HEK293 (cell line): ENCODE results near the gene EIF4E2.

Experiments
- CTCF ChIA-PET: fragments of 350-600 bp; formaldehyde crosslinking; extraction: SDS; loops from one replicate; lab custom pipeline; 2021; ENCODE audit warnings: antibody characterized with exemption; lab: Yijun Ruan, JAX
- POLR2A ChIA-PET: fragments of 300-600 bp; formaldehyde crosslinking; extraction: SDS; loops from one replicate; lab custom pipeline; 2020; ENCODE audit warnings: antibody characterized with exemption, inconsistent platforms; lab: Yijun Ruan, JAX
- H3K27ac ChIP-seq: fragments of 200-500 bp; sonication (Bioruptor generic); 2 replicates; pipeline ENCODE4 v1.5.1; 2014; ENCODE audit warnings: low read depth, low read length, control low read depth, inconsistent platforms; ENCODE audit errors: extremely low read depth
- H3K36me3 ChIP-seq, 2 experiments: fragments of 200-500 bp in 1 of 2; sonication (Bioruptor generic) in 1 of 2; 1 replicate in 1 of 2; 2 replicates in 1 of 2; pipeline ENCODE4 v1.5.1; 2014 to 2017; ENCODE audit warnings: inconsistent platforms in 2 of 2, low read length in 2 of 2; ENCODE audit not compliant: control insufficient read depth in 2 of 2, insufficient read depth in 1 of 2
- H3K4me1 ChIP-seq: fragments of 200-500 bp; sonication (Bioruptor generic); 2 replicates; pipeline ENCODE4 v1.5.1; 2014; ENCODE audit warnings: mild to moderate bottlenecking, low read length, inconsistent platforms; ENCODE audit not compliant: control insufficient read depth, insufficient read depth
- H3K4me3 ChIP-seq: 2 replicates; pipeline ENCODE4 v1.5.1; 2011; ENCODE audit warnings: low read depth, mild to moderate bottlenecking, control low read depth, low read length, moderate library complexity
- H3K9me3 ChIP-seq: fragments of 200-500 bp; sonication (Bioruptor generic); 2 replicates; pipeline ENCODE4 v1.5.1; 2014; ENCODE audit warnings: low read depth, low read length, inconsistent platforms; ENCODE audit not compliant: control insufficient read depth, insufficient read depth
- FEZF1 ChIP-seq: fragments of 450-650 bp; formaldehyde crosslinking; IDR thresholded peaks from 2 replicates; pipeline ENCODE4 v1.5.1; 2016; ENCODE audit warnings: missing biosample characterization, missing genetic modification characterization
- HOXC10 ChIP-seq: sonication (generic); formaldehyde crosslinking; IDR thresholded peaks from 2 replicates; pipeline ENCODE4 v1.8.1; 2023; ENCODE audit warnings: mild to moderate bottlenecking, missing genetic modification reagents
- IKZF3 ChIP-seq: fragments of 450-650 bp; IDR thresholded peaks from 2 replicates; pipeline ENCODE4 v1.5.0; 2018; ENCODE audit warnings: missing biosample characterization, mild to moderate bottlenecking, missing genetic modification characterization, moderate library complexity
- KLF10 ChIP-seq: fragments of 450-650 bp; IDR thresholded peaks from 2 replicates; pipeline ENCODE4 v1.5.1; 2018; ENCODE audit warnings: missing biosample characterization, mild to moderate bottlenecking, missing genetic modification characterization
- KLF16 ChIP-seq: fragments of 450-650 bp; formaldehyde crosslinking; IDR thresholded peaks from 2 replicates; pipeline ENCODE4 v1.5.1; 2017; ENCODE audit warnings: missing biosample characterization, missing genetic modification characterization
- MEIS1 ChIP-seq: sonication (generic); formaldehyde crosslinking; IDR thresholded peaks from 2 replicates; pipeline ENCODE4 v1.8.1; 2022; ENCODE audit warnings: missing genetic modification reagents, mild to moderate bottlenecking, borderline replicate concordance
- SETDB1 ChIP-seq: IDR thresholded peaks from one replicate; pipeline ENCODE4 v1.6.1; 2017; ENCODE audit warnings: mild to moderate bottlenecking, low read length, moderate library complexity, mixed read lengths; ENCODE audit not compliant: insufficient read length
- SP2 ChIP-seq: fragments of 450-650 bp; formaldehyde crosslinking; IDR thresholded peaks from 2 replicates; pipeline ENCODE4 v1.5.1; 2016; ENCODE audit warnings: missing biosample characterization, missing genetic modification characterization
- TCF7L2 ChIP-seq: IDR thresholded peaks from 2 replicates; pipeline ENCODE4 v1.6.1; 2011; ENCODE audit warnings: low read depth, mild to moderate bottlenecking, inconsistent platforms, low read length, moderate library complexity, borderline replicate concordance
- ZFP3 ChIP-seq: fragments of 450-650 bp; formaldehyde crosslinking; IDR thresholded peaks from 2 replicates; pipeline ENCODE4 v1.5.1; 2016; ENCODE audit warnings: low read depth, missing biosample characterization, missing genetic modification characterization
- ZNF138 ChIP-seq: fragments of 450-650 bp; formaldehyde crosslinking; IDR thresholded peaks from 2 replicates; pipeline ENCODE4 v1.5.1; 2016; ENCODE audit warnings: missing biosample characterization, missing genetic modification characterization, borderline replicate concordance
- ZNF169 ChIP-seq: fragments of 450-650 bp; formaldehyde crosslinking; IDR thresholded peaks from 2 replicates; pipeline ENCODE4 v1.5.1; 2016; ENCODE audit warnings: missing biosample characterization, missing genetic modification characterization
- ZNF19 ChIP-seq: fragments of 450-650 bp; formaldehyde crosslinking; IDR thresholded peaks from 2 replicates; pipeline ENCODE4; 2016; ENCODE audit warnings: missing biosample characterization, missing genetic modification characterization, low read depth
- ZNF221 ChIP-seq: fragments of 450-650 bp; formaldehyde crosslinking; IDR thresholded peaks from 2 replicates; pipeline ENCODE4 v1.5.1; 2017; ENCODE audit warnings: missing biosample characterization, missing genetic modification characterization, borderline replicate concordance
- ZNF37A ChIP-seq: fragments of 450-650 bp; IDR thresholded peaks from 2 replicates; pipeline ENCODE4 v1.5.1; 2018; ENCODE audit warnings: missing biosample characterization, missing genetic modification characterization
- ZNF555 ChIP-seq: fragments of 450-650 bp; formaldehyde crosslinking; conservative IDR thresholded peaks from 2 replicates; pipeline ENCODE4 v1.5.1; 2017; ENCODE audit warnings: missing biosample characterization, mild to moderate bottlenecking, missing genetic modification characterization, inconsistent platforms
- ZNF561 ChIP-seq: fragments of 450-650 bp; IDR thresholded peaks from 2 replicates; pipeline ENCODE4 v1.5.1; 2018; ENCODE audit warnings: missing biosample characterization, missing genetic modification characterization, borderline replicate concordance
- ZNF791 ChIP-seq: fragments of 450-650 bp; formaldehyde crosslinking; IDR thresholded peaks from 2 replicates; pipeline ENCODE4 v1.5.1; 2016; ENCODE audit warnings: missing biosample characterization, missing genetic modification characterization
- ZSCAN16 ChIP-seq: fragments of 450-650 bp; formaldehyde crosslinking; IDR thresholded peaks from 2 replicates; pipeline ENCODE4 v1.5.1; 2016; ENCODE audit warnings: missing biosample characterization, missing genetic modification characterization
- ZSCAN23 ChIP-seq: fragments of 450-650 bp; formaldehyde crosslinking; IDR thresholded peaks from 2 replicates; pipeline ENCODE4 v1.5.1; 2016; ENCODE audit warnings: missing biosample characterization, missing genetic modification characterization
- TF ChIP-seq, protein P1 (sequence below): fragments of 450-650 bp; formaldehyde crosslinking; IDR thresholded peaks from 2 replicates; pipeline ENCODE4 v1.5.1; 2016; ENCODE audit warnings: missing biosample characterization, missing genetic modification characterization
- TF ChIP-seq, protein P2 (sequence below): fragments of 450-650 bp; formaldehyde crosslinking; IDR thresholded peaks from 2 replicates; pipeline ENCODE4 v1.5.0; 2017; ENCODE audit warnings: missing biosample characterization, missing genetic modification characterization, borderline replicate concordance
- TF ChIP-seq, protein P3 (sequence below): fragments of 450-650 bp; formaldehyde crosslinking; IDR thresholded peaks from 2 replicates; pipeline ENCODE4 v1.5.1; 2016; ENCODE audit warnings: missing biosample characterization, missing genetic modification characterization, low read depth
- TF ChIP-seq, protein P4 (sequence below): fragments of 450-650 bp; formaldehyde crosslinking; IDR thresholded peaks from 2 replicates; pipeline ENCODE4 v1.5.1; 2016; ENCODE audit warnings: missing biosample characterization, missing genetic modification characterization, low read depth

Gene EIF4E2

DNA sequence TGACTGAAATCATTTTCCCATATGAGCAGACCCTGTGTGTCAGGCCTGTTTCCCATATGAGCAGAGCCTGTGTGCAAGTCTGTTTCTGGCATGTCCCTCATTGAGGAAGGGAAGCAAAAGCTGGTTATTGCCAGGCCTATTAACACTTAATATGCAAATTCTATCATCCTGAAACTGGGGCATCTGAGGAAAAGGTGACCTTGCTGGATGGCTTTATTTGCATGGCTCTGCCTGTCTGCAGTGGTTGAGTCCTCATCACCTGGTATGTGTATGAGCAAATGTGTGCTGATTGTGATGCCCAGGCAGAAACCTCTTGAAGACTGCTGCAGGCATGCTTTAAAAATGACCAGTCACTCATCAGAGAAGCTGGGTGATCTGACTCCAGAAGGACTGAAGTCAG is 31.2 kb downstream of the EIF4E2 start (continued):
- TF ChIP-seq ZNF19 (tag by site-specific recombination) (no peak), ZNF138 (tag by site-specific recombination) (no peak)

DNA sequence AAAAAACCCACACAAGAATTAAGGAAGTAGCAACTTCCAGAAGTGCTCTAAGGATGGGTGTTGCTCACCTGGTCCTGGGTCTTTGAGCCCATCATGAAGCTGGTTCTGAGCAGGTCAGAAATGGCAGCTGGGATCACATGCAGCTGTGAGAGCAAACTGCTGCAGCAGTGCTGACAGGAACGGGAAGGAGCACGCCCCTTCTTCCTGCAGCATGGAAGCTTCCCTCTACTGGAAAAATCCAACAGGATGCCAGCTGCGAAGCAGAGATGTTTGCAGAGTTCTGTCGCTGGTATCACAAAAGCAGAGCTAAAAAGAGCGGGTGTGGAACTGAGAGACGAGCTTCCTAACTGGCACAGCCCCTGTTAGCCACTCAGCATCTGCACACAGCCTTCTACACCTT is 33.7 kb downstream of the EIF4E2 start:
- no peaks in the 10 kb centered on the region for H3K4me1 ChIP-seq
- H3K9me3 ChIP-seq, result no peaks in the 10 kb centered on the region
- H3K36me3 ChIP-seq, result peaks cover 5 to 37% of the 10 kb centered on the region in 2 experiments; a peak in 2 of 3 replicates
- CTCF ChIA-PET, result no interaction called here
- POLR2A ChIA-PET, result no interaction called here
- TF ChIP-seq ZNF561 (tag by site-specific recombination), result no peak
- TF ChIP-seq, protein P1, sequence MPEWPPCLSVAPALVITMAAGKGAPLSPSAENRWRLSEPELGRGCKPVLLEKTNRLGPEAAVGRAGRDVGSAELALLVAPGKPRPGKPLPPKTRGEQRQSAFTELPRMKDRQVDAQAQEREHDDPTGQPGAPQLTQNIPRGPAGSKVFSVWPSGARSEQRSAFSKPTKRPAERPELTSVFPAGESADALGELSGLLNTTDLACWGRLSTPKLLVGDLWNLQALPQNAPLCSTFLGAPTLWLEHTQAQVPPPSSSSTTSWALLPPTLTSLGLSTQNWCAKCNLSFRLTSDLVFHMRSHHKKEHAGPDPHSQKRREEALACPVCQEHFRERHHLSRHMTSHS, result no peak
- no peak for TF ChIP-seq ZNF555 (tag by site-specific recombination)
- TF ChIP-seq ZSCAN23 (tag by site-specific recombination), result no peak
- TF ChIP-seq ZNF791 (tag by site-specific recombination), result no peak
- TF ChIP-seq SETDB1, result no peak
- no peak for TF ChIP-seq ZFP3 (tag by site-specific recombination)
- no peak for TF ChIP-seq TCF7L2
- TF ChIP-seq IKZF3 (tag by site-specific recombination), result no peak
- TF ChIP-seq, protein P2, sequence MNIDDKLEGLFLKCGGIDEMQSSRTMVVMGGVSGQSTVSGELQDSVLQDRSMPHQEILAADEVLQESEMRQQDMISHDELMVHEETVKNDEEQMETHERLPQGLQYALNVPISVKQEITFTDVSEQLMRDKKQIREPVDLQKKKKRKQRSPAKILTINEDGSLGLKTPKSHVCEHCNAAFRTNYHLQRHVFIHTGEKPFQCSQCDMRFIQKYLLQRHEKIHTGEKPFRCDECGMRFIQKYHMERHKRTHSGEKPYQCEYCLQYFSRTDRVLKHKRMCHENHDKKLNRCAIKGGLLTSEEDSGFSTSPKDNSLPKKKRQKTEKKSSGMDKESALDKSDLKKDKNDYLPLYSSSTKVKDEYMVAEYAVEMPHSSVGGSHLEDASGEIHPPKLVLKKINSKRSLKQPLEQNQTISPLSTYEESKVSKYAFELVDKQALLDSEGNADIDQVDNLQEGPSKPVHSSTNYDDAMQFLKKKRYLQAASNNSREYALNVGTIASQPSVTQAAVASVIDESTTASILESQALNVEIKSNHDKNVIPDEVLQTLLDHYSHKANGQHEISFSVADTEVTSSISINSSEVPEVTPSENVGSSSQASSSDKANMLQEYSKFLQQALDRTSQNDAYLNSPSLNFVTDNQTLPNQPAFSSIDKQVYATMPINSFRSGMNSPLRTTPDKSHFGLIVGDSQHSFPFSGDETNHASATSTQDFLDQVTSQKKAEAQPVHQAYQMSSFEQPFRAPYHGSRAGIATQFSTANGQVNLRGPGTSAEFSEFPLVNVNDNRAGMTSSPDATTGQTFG (tag by site-specific recombination), result no peak
- TF ChIP-seq ZNF169 (tag by site-specific recombination), result no peak
- TF ChIP-seq KLF16 (tag by site-specific recombination), result no peak
- TF ChIP-seq ZNF37A (tag by site-specific recombination), result no peak
- no peak for TF ChIP-seq SP2 (tag by site-specific recombination)
- no peak for TF ChIP-seq ZSCAN16
- no peak for TF ChIP-seq FEZF1 (tag by site-specific recombination)
- no peak for TF ChIP-seq ZNF221 (tag by site-specific recombination)
- no peak overlapping the region for H3K27ac ChIP-seq
- no peak overlapping the region for H3K4me3 ChIP-seq

DNA sequence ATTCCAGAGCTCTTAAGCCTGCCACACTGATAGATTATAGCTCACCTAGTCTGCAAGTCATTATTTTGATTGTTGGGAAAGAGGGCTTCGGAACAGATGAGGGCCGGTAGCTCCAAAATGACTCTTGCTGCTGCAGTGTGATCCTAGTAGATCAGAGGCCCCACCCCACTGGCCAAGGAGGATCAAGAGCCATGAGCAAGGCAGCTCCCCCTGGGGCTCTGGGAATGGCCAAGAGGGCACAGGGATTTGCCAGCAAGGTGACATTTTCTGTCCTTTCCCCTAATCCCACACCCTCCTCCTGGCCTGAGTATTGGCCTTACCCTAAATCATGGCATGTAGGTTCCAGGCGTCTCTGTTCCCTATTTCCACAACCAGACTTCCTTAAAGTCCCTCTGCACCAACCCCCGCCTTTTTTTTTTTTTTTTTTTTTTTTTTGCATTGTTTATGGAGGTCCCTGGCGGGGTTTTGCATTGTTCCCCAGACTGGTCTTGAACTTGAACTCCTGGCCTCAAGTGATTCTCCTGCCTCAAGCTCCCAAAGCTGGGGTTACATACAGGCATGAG is 36.5 kb downstream of the EIF4E2 start:
- peaks cover 0 to 21% of the 10 kb centered on the region in 2 experiments; a peak in 1 of 3 replicates for H3K36me3 ChIP-seq
- H3K4me1 ChIP-seq, result no peaks in the 10 kb centered on the region
- no peaks in the 10 kb centered on the region for H3K9me3 ChIP-seq
- H3K4me3 ChIP-seq, result no peak overlapping the region
- CTCF ChIA-PET, result interaction anchor here (1.3 kb wide), 1 partner anchor 442 kb away, joined by 4 read pairs; no protein-coding TSS in a partner anchor
- TF ChIP-seq MEIS1, result no peak
- TF ChIP-seq, protein P3, sequence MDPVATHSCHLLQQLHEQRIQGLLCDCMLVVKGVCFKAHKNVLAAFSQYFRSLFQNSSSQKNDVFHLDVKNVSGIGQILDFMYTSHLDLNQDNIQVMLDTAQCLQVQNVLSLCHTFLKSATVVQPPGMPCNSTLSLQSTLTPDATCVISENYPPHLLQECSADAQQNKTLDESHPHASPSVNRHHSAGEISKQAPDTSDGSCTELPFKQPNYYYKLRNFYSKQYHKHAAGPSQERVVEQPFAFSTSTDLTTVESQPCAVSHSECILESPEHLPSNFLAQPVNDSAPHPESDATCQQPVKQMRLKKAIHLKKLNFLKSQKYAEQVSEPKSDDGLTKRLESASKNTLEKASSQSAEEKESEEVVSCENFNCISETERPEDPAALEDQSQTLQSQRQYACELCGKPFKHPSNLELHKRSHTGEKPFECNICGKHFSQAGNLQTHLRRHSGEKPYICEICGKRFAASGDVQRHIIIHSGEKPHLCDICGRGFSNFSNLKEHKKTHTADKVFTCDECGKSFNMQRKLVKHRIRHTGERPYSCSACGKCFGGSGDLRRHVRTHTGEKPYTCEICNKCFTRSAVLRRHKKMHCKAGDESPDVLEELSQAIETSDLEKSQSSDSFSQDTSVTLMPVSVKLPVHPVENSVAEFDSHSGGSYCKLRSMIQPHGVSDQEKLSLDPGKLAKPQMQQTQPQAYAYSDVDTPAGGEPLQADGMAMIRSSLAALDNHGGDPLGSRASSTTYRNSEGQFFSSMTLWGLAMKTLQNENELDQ (tag by site-specific recombination), result no peak
- no peak for TF ChIP-seq HOXC10 (CRISPR knock-in tag)
- TF ChIP-seq KLF10 (tag by site-specific recombination), result no peak
- TF ChIP-seq ZNF221 (tag by site-specific recombination), result no peak
- TF ChIP-seq, protein P4, sequence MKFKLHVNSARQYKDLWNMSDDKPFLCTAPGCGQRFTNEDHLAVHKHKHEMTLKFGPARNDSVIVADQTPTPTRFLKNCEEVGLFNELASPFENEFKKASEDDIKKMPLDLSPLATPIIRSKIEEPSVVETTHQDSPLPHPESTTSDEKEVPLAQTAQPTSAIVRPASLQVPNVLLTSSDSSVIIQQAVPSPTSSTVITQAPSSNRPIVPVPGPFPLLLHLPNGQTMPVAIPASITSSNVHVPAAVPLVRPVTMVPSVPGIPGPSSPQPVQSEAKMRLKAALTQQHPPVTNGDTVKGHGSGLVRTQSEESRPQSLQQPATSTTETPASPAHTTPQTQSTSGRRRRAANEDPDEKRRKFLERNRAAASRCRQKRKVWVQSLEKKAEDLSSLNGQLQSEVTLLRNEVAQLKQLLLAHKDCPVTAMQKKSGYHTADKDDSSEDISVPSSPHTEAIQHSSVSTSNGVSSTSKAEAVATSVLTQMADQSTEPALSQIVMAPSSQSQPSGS (tag by site-specific recombination), result no peak
- TF ChIP-seq, all 188 proteins: peak for 0
- no peak overlapping the region for H3K27ac ChIP-seq
- POLR2A ChIA-PET, result interaction anchor here (1.7 kb wide), 1 partner anchor 37 kb away, joined by 4 read pairs; the partner anchor contains the start of genes EIF4E2 and TIGD1
